ENCODE results near the gene CYCS. TPM values are rescaled to one million over a fixed set of nuclear protein-coding genes. Genes with fewer than 3 reads are reported as not detected.

Gene CYCS
- total RNA-seq, 1 donor from 2014 or later: 11.5 TPM

GRCh38 chr7:25149836-25150235 lies 24.8 kb upstream of the CYCS start:
- Histone ChIP-seq H3K27me3 (no peaks in the 10 kb centered on the region), H3K4me1 (no peaks in the 10 kb centered on the region), H3K27ac (no peak overlapping the region), H3K36me3 (peaks cover 0 to 36% of the 10 kb centered on the region in 2 donors), H3K4me3 (no peak overlapping the region), H3K9me3 (no peaks in the 10 kb centered on the region)
- no peak for DNase-seq (ENCODE audit: low spot score in 2 of 2)
- TF ChIP-seq, protein P1, sequence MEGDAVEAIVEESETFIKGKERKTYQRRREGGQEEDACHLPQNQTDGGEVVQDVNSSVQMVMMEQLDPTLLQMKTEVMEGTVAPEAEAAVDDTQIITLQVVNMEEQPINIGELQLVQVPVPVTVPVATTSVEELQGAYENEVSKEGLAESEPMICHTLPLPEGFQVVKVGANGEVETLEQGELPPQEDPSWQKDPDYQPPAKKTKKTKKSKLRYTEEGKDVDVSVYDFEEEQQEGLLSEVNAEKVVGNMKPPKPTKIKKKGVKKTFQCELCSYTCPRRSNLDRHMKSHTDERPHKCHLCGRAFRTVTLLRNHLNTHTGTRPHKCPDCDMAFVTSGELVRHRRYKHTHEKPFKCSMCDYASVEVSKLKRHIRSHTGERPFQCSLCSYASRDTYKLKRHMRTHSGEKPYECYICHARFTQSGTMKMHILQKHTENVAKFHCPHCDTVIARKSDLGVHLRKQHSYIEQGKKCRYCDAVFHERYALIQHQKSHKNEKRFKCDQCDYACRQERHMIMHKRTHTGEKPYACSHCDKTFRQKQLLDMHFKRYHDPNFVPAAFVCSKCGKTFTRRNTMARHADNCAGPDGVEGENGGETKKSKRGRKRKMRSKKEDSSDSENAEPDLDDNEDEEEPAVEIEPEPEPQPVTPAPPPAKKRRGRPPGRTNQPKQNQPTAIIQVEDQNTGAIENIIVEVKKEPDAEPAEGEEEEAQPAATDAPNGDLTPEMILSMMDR (IDR thresholded peaks at IDR 0.05): no peak
- intact Hi-C loops (cut with DNase I): no loop called here

- no peak for DNase-seq (ENCODE audit: low spot score in 2 of 2)
- Histone ChIP-seq H3K4me3 (no peak overlapping the region), H3K9me3 (no peaks in the 10 kb centered on the region), H3K27ac (no peak overlapping the region), H3K27me3 (no peaks in the 10 kb centered on the region), H3K4me1 (no peaks in the 10 kb centered on the region), H3K36me3 (peaks cover 0 to 30% of the 10 kb centered on the region in 2 donors)
- intact Hi-C loops (cut with DNase I): no loop called here
- TF ChIP-seq, protein P1 (IDR thresholded peaks at IDR 0.05): no peak
These were observed 23.9 kb upstream of the CYCS start for GRCh38 chr7:25148772-25149575.

GRCh38 chr7:25143763-25144162 lies 18.7 kb upstream of the CYCS start:
- TF ChIP-seq, protein P1 (IDR thresholded peaks at IDR 0.05): no peak
- H3K4me3 ChIP-seq: no peak overlapping the region
- DNase-seq (ENCODE audit: low spot score in 2 of 2): no peak
- intact Hi-C loops (cut with DNase I): no loop called here
- H3K9me3 ChIP-seq: no peaks in the 10 kb centered on the region
- H3K27me3 ChIP-seq: no peaks in the 10 kb centered on the region
- no peaks in the 10 kb centered on the region for H3K4me1 ChIP-seq
- peaks cover 0 to 22% of the 10 kb centered on the region in 2 donors for H3K36me3 ChIP-seq
- H3K27ac ChIP-seq: no peak overlapping the region

DNA sequence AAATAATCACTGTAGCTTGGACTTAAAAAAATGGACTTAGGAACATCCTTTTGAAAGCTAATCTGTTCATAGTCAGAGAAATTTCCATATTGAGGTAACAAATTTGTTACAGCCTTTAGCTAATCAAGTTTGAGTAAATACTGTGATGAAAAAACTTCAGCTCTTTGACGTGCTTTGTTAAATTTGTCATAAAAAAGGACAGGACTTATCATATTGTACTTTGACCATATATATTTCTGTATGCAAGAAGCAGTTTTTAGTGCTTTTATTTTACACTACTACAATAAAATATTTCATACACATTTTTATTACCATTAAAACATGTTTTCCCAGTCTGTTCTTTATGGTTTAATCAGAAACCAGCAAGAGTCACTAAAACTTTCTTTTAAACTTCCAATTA lies 14.5 kb upstream of the CYCS start:
- TF ChIP-seq, protein P1 (IDR thresholded peaks at IDR 0.05): no peak
- H3K9me3 ChIP-seq: no peaks in the 10 kb centered on the region
- no peaks in the 10 kb centered on the region for H3K27me3 ChIP-seq
- H3K4me1 ChIP-seq: no peaks in the 10 kb centered on the region
- no peak for DNase-seq (ENCODE audit: low spot score in 2 of 2)
- no peak overlapping the region for H3K4me3 ChIP-seq
- peaks cover 0 to 23% of the 10 kb centered on the region in 2 donors for H3K36me3 ChIP-seq
- H3K27ac ChIP-seq: no peak overlapping the region
- intact Hi-C loops (cut with DNase I): no loop called here

GRCh38 chr7:25134358-25135010 lies 9.4 kb upstream of the CYCS start:
- TF ChIP-seq, protein P1 (IDR thresholded peaks at IDR 0.05): no peak
- no peak overlapping the region for H3K27ac ChIP-seq
- peaks cover 0 to 8% of the 10 kb centered on the region in 2 donors for H3K36me3 ChIP-seq
- no peaks in the 10 kb centered on the region for H3K27me3 ChIP-seq
- no peak for DNase-seq (ENCODE audit: low spot score in 2 of 2)
- H3K4me1 ChIP-seq: no peaks in the 10 kb centered on the region
- H3K9me3 ChIP-seq: no peaks in the 10 kb centered on the region
- intact Hi-C loops (cut with DNase I): no loop called here
- no peak overlapping the region for H3K4me3 ChIP-seq

All from ascending aorta (tissue), 2 donors.